ENCODE measurements around the gene ZSCAN2.
A peak's percentile ranks its signal among the peaks of the same experiment; 100 is the strongest.

GRCh38 chr15:84658080-84658787 lies 57.4 kb downstream of the ZSCAN2 start, which contains the start of gene NMB:
- peak; percentile 64 for TF ChIP-seq CTCF (conservative IDR thresholded peaks at IDR 0.05; ENCODE audit: low read depth, low read length)
- TF ChIP-seq, protein P1, sequence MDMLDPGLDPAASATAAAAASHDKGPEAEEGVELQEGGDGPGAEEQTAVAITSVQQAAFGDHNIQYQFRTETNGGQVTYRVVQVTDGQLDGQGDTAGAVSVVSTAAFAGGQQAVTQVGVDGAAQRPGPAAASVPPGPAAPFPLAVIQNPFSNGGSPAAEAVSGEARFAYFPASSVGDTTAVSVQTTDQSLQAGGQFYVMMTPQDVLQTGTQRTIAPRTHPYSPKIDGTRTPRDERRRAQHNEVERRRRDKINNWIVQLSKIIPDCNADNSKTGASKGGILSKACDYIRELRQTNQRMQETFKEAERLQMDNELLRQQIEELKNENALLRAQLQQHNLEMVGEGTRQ (IDR thresholded peaks at IDR 0.05; ENCODE audit: low read depth, low read length) = no peak
- no peak for TF ChIP-seq RCOR1 (IDR thresholded peaks at IDR 0.05; ENCODE audit: insufficient replicate concordance, low read length)

Data from IMR-90 (cell line).